PC-9 (cell line): Measurements from ENCODE around the gene GRID2. TPM values are rescaled to one million over a fixed set of nuclear protein-coding genes. Genes with fewer than 3 reads are reported as not detected.

ENCODE experiments used
- BruUV-seq: library from RNA; stranded (reverse); fragments of 400-500 nt; replicated peaks from 2 replicates; lab custom pipeline; 2021; lab: Mats Ljungman, UMichigan
- CTCF ChIA-PET: fragments of 300-600 bp; sonication (Branson Sonifier 250); formaldehyde crosslinking; loops from one replicate; lab custom pipeline; 2022; ENCODE audit warnings: antibody characterized with exemption; lab: Charles Lee
- POLR2A ChIA-PET: fragments of 300-600 bp; sonication (Branson Sonifier 250); formaldehyde crosslinking; loops from one replicate; lab custom pipeline; 2022; ENCODE audit warnings: antibody characterized with exemption; ENCODE audit not compliant: unreplicated experiment; lab: Charles Lee
- DNase-seq, 2 experiments: peaks; one replicate each; pipeline versions ENCODE4 v3.0.0 to v3.0.0-alpha.2; 2015 to 2022; ENCODE audit warnings: mixed read lengths in 1 of 2
- H2AFZ ChIP-seq: fragments of 200-600 bp; sonication (generic); 2 replicates; pipeline ENCODE4 v1.8.1; 2017; ENCODE audit warnings: antibody characterized with exemption
- H3F3A ChIP-seq: fragments of 200-600 bp; sonication (generic); 2 replicates; pipeline ENCODE4 v1.8.1; 2017; ENCODE audit warnings: antibody characterized with exemption, mild to moderate bottlenecking, low read depth; ENCODE audit not compliant: insufficient read depth
- H3K27ac ChIP-seq: fragments of 200-600 bp; sonication (generic); 2 replicates; pipeline ENCODE4 v1.6.1; 2016; ENCODE audit warnings: mixed run types
- H3K27me3 ChIP-seq: fragments of 200-600 bp; sonication (generic); 2 replicates; pipeline ENCODE4 v1.6.1; 2016; ENCODE audit warnings: low read depth, mixed run types; ENCODE audit not compliant: insufficient read depth
- H3K36me3 ChIP-seq: fragments of 200-600 bp; sonication (generic); 2 replicates; pipeline ENCODE4 v1.6.1; 2016; ENCODE audit warnings: low read depth, mixed run types
- H3K4me1 ChIP-seq: fragments of 200-600 bp; sonication (generic); replicated peaks from 2 replicates; pipeline ENCODE4 v1.6.1; 2016; ENCODE audit warnings: mixed run types; ENCODE audit not compliant: insufficient read depth
- H3K4me2 ChIP-seq: fragments of 200-600 bp; sonication (generic); 2 replicates; pipeline ENCODE4 v1.6.1; 2017; ENCODE audit warnings: mixed run types
- H3K4me3 ChIP-seq: fragments of 200-600 bp; sonication (generic); 2 replicates; pipeline ENCODE4 v1.6.1; 2016; ENCODE audit warnings: mixed run types
- H3K79me2 ChIP-seq: fragments of 200-600 bp; sonication (generic); 2 replicates; pipeline ENCODE4 v1.6.1; 2017; ENCODE audit warnings: low read depth, mixed run types
- H3K9me2 ChIP-seq: fragments of 200-600 bp; sonication (generic); 2 replicates; pipeline ENCODE4 v1.8.1; 2017; ENCODE audit warnings: mild to moderate bottlenecking; ENCODE audit not compliant: insufficient read depth
- H3K9me3 ChIP-seq: fragments of 200-600 bp; sonication (generic); 2 replicates; pipeline ENCODE4 v1.8.1; 2016; ENCODE audit warnings: low read depth; ENCODE audit not compliant: insufficient read depth
- H4K20me1 ChIP-seq: fragments of 200-600 bp; sonication (generic); 2 replicates; pipeline ENCODE4 v1.8.1; 2017; ENCODE audit not compliant: insufficient read depth
- CTCF ChIP-seq: fragments of 200-600 bp; sonication (generic); conservative IDR thresholded peaks from 2 replicates; pipeline ENCODE4 v1.6.1; 2017; ENCODE audit warnings: mixed run types, antibody characterized with exemption, mild to moderate bottlenecking, moderate library complexity
- EZH2 ChIP-seq: fragments of 200-600 bp; sonication (generic); IDR thresholded peaks from 2 replicates; pipeline ENCODE4 v1.8.0; 2017; ENCODE audit warnings: antibody characterized with exemption, low read depth
- intact Hi-C: fragments of 100-400 bp; cut with micrococcal nuclease; formaldehyde crosslinking; loops from one replicate; pipeline ENCODE4 v1.10.0; 2022; ENCODE audit not compliant: unreplicated experiment
- total RNA-seq: library from RNA; stranded (reverse); gene quantifications from 2 replicates; pipeline ENCODE4 v1.2.3, GENCODE V29; 2021

The GRID2 gene
- total RNA-seq, 1 experiment from 2014 or later, result not detected

GRCh38 chr4:92760433-92760832, 456.7 kb downstream of the GRID2 start:
- POLR2A ChIA-PET, result no interaction called here

GRCh38 chr4:92776080-92776479, 472.3 kb downstream of the GRID2 start:
- Histone ChIP-seq H2AFZ (no peak overlapping the region), H3K9me3 (no peaks in the 10 kb centered on the region), H3K79me2 (no peaks in the 10 kb centered on the region), H3K36me3 (no peaks in the 10 kb centered on the region), H3K4me2 (no peak overlapping the region), H3K4me1 (no peaks in the 10 kb centered on the region), H3K27me3 (no peaks in the 10 kb centered on the region), H3K4me3 (no peak overlapping the region), H3K27ac (no peak overlapping the region), H3F3A (no peaks in the 10 kb centered on the region), H4K20me1 (no peaks in the 10 kb centered on the region), H3K9me2 (no peaks in the 10 kb centered on the region)
- POLR2A ChIA-PET, result no interaction called here
- no TSS peak for BruUV-seq
- intact Hi-C loops, result no loop called here
- CTCF ChIA-PET, result no interaction called here
- no peak for DNase-seq
- TF ChIP-seq CTCF, result no peak
- no peak for TF ChIP-seq EZH2

More at GRCh38 chr4:92760433-92760832, 456.7 kb downstream of the GRID2 start:
- no peaks in the 10 kb centered on the region for H3K27me3 ChIP-seq
- no peaks in the 10 kb centered on the region for H3F3A ChIP-seq
- H3K27ac ChIP-seq, result no peak overlapping the region
- no peaks in the 10 kb centered on the region for H3K4me1 ChIP-seq
- no peak for TF ChIP-seq CTCF
- no peak for TF ChIP-seq EZH2
- CTCF ChIA-PET, result no interaction called here
- BruUV-seq, result no TSS peak
- H3K79me2 ChIP-seq, result no peaks in the 10 kb centered on the region
- no peak for DNase-seq
- no peak overlapping the region for H3K4me2 ChIP-seq
- intact Hi-C loops, result no loop called here
- H2AFZ ChIP-seq, result no peak overlapping the region
- H3K4me3 ChIP-seq, result no peak overlapping the region
- no peaks in the 10 kb centered on the region for H3K36me3 ChIP-seq
- H4K20me1 ChIP-seq, result no peaks in the 10 kb centered on the region
- no peaks in the 10 kb centered on the region for H3K9me3 ChIP-seq
- no peaks in the 10 kb centered on the region for H3K9me2 ChIP-seq

- Histone ChIP-seq H3F3A (no peaks in the 10 kb centered on the region), H4K20me1 (no peaks in the 10 kb centered on the region), H3K4me2 (no peak overlapping the region), H3K36me3 (no peaks in the 10 kb centered on the region), H3K27ac (no peak overlapping the region), H3K9me2 (no peaks in the 10 kb centered on the region), H3K4me1 (no peaks in the 10 kb centered on the region), H3K27me3 (no peaks in the 10 kb centered on the region), H3K9me3 (no peaks in the 10 kb centered on the region), H3K79me2 (no peaks in the 10 kb centered on the region), H3K4me3 (no peak overlapping the region), H2AFZ (no peak overlapping the region)
- POLR2A ChIA-PET, result no interaction called here
- intact Hi-C loops, result no loop called here
- no peak for DNase-seq
- TF ChIP-seq EZH2 (no peak), CTCF (no peak)
- CTCF ChIA-PET, result no interaction called here
- BruUV-seq, result no TSS peak
These were observed 486.0 kb downstream of the GRID2 start for GRCh38 chr4:92789741-92790140.
